Adrenal gland (tissue), 5 donors: ENCODE results near the gene ARHGAP23.

Experiments used
- CTCF ChIP-seq, 6 experiments: fragments of 450-650 bp in 4 of 6; fragments of 200-600 bp in 2 of 6; sonication (generic) in 1 of 6; IDR thresholded peaks; 1 replicate in 5 of 6; 2 replicates in 1 of 6; pipeline versions ENCODE4 v1.5.1 to v1.8.0; 2016 to 2021; ENCODE audit warnings: antibody characterized with exemption in 6 of 6, mild to moderate bottlenecking in 2 of 6, moderate library complexity in 1 of 6
- POLR2A ChIP-seq, 2 donors: fragments of 450-650 bp; IDR thresholded peaks; one replicate each; pipeline ENCODE4 v1.6.1; 2017; ENCODE audit warnings: antibody characterized with exemption in 2 of 2, mild to moderate bottlenecking in 2 of 2, moderate library complexity in 1 of 2
- donor health status: DM: no; HTN: no; CAD: no.

GRCh38 chr17:38436386-38436785 is 8.1 kb downstream of the ARHGAP23 start:
- TF ChIP-seq CTCF (IDR thresholded peaks at IDR 0.05) = no peak
- no peak for TF ChIP-seq POLR2A (IDR thresholded peaks at IDR 0.05)
